ENCODE results near the gene ANXA6.

DNA sequence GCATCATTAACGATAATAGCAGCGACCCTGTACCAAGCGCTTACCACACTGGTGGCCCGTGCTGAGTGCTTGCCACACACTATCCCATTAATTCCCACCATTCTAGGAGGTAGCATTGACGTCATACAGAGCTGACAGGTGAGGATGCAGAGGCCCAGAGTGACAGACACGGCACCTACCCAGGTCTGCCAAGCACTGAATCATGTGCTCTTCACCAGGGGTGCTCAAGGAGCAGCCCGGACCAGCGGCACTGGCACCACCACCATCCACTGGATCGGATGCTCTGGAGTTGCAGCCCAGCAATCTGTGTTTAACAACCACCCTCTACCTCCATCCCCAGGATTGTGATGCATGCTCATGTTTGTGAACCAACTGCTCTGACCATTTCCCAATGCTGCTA is 80.2 kb downstream of the ANXA6 start:
- TF ChIP-seq, protein P1, sequence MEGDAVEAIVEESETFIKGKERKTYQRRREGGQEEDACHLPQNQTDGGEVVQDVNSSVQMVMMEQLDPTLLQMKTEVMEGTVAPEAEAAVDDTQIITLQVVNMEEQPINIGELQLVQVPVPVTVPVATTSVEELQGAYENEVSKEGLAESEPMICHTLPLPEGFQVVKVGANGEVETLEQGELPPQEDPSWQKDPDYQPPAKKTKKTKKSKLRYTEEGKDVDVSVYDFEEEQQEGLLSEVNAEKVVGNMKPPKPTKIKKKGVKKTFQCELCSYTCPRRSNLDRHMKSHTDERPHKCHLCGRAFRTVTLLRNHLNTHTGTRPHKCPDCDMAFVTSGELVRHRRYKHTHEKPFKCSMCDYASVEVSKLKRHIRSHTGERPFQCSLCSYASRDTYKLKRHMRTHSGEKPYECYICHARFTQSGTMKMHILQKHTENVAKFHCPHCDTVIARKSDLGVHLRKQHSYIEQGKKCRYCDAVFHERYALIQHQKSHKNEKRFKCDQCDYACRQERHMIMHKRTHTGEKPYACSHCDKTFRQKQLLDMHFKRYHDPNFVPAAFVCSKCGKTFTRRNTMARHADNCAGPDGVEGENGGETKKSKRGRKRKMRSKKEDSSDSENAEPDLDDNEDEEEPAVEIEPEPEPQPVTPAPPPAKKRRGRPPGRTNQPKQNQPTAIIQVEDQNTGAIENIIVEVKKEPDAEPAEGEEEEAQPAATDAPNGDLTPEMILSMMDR (IDR thresholded peaks at IDR 0.05), result no peak
- no peak for TF ChIP-seq POLR2A (IDR thresholded peaks at IDR 0.05)
- no peak for TF ChIP-seq EP300 (IDR thresholded peaks at IDR 0.05)
- TF ChIP-seq POLR2AphosphoS5 (IDR thresholded peaks at IDR 0.05), result no peak
